ENCODE data around the gene ZNF490.
"Not testable (repeated sequence)": the region's sequence is repeated elsewhere in the genome, so short reads cannot be mapped to it uniquely, and the experiment has no call there.

Gene ZNF490

DNA sequence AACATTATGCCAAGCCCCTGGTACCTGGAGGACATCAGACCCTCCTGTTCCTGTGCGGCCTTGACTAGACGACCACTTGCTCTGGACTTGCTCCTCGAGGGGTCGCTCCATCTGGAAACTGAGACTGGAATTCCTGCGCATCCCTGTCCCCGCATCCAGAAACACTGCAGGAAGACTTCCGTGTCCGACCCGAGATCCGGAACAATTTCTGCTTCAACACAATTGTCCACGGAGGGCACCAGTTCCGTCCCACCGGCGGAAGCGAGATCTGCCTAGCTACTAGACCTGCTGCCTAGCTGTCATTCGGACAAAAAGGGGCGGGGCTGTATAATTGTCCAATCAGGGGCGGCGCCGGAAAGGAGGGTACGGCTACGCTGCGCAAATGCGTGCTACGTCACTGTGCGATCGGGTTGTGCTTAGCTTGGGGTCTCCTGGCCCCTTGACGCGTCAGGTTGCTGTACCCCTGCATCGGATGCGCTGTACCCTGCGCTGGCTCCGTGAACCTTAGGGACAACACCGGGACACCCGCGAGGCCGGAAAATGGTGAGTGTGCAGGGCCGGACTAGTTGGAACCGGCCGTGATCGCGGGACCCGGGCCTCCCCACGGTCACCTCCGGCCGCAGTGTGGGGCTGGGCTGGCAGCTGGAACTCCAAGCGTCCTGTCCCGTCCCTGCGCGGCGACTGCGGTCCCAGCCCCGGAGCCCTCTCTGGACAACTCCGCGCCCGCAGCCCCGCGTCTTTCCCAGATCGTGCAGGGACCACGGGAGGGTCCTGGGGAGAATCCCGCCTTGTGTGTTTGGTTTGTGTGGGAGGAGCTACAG is at the start of gene ZNF490, which contains the start of gene ZNF791:
Gene ZNF490 (minus strand): TSS at position 274 of the 821 bp plus-strand sequence. CDS start 133 bp downstream, at position 141.
Gene ZNF791 (plus strand): TSS at position 381 of the 821 bp plus-strand sequence. CDS start 160 bp downstream, at position 541.
- peak; percentile 87 to 91 for DNase-seq (ENCODE audit: low read depth in 2 of 2)

DNA sequence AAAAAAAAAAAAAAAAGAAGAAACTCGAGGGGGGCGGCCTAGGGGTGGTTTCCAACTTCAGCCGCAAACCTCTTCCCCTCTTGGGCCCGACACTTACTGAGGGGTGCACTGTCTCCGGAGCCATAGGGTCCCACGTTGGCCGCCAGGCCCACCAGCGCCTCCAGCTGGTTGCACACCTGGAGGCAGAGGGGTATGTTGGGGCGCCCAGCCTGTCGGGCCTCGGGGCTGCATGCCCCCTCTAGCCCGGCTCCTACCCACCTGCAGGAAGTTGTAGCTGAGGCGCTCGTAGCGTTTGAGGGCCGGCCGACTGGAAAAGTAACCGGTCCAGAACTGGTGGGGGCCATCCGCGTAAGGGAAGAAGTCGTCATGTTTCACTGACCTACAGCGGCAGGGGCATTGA is 47.4 kb upstream of the ZNF490 start:
- no peak for DNase-seq (ENCODE audit: low read depth in 2 of 2)

DNA sequence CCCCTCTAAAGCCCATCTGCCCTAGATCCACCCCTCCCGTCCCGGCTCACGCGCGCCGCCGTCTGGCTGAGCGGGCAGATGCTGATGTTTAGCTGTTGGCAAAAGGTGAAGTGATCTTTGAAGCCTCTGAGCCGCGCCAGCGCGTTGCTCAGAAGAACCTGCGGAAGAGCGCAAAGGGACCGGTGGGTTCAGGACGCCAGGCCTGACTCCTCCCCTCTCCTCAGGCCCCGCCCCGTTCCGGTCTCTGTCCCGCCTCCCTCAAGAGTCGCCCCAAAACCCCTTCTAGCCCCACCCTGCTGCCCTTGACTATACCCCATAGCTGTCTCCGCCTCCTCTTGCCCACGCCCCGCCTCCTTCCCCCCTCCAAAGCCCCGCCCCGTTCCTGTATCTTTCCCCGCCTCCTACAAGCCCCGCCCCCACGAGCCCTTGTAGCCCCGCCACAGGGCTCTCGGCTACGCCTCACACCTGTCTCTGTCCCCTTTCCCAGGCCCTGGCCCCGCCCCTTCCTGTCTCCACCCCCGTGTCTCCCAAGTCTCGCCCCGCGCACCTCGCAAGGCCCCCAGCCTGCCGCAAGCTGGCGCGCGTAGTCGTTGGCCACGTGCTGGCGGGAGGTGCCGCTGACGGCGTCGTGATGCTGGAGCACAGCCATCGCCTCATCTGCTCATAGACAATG is 46.4 kb upstream of the ZNF490 start:
- DNase-seq (ENCODE audit: low read depth in 2 of 2) = no peak

DNA sequence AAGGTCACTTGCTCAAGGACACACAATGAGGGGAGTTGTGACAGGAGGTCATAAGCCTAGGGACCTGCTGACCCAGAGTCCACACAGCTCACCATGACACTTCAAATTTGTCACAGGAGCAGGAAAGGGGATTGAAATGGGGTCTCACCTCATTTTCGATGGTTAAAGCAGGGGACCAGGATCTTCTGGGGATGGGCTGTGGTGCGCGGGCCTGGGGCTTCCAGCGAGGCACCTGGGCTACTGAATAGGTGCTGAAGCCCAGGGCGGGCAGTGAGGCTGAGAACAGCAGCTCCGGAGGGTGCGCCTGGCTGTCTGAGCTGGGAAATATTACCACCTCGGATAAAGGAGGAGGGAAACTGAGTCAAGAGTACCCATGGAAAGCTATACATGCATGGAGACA is 44.9 kb upstream of the ZNF490 start:
- DNase-seq (ENCODE audit: low read depth in 2 of 2) = no peak

DNA sequence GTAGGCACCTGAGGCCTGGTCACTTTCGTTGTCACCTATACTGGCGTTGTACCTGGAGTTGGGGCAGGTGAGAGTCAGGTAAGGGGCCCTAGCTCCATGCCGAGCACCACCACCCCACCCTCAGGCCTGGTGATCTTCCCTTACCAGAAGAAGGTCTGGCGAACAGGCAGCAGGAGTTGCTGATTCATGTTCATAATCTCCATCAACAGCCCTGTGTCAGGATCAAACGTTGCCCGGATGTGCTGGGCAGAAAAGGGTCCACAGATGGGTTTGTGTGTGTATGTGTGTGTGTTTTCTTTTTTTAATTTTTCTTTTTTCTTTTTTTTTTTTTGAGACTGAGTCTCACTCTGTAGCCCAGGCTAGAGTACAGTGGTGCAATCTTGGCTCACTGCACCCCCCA is 41.6 kb upstream of the ZNF490 start:
- DNase-seq (ENCODE audit: low read depth in 2 of 2) = no peak

DNA sequence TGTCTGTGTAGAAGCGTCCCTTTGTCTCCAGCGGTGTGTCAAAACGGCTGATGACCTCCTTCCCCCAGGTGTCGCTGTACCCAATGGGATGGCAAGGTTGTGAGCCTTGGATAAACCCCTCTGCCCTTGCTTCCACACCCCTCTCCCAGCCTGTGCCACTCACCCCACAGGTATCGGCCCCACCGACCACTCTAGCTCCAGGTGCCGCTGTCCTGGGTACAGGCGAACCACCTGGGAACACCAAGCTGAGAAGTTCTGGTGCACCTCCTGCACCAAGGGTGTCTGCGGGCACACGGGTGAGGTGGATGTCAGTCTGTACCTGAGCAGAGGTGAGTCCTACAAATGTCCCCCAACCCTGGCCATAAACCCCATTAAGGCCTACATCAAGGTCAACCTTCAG is 39.3 kb upstream of the ZNF490 start:
- no peak for DNase-seq (ENCODE audit: low read depth in 2 of 2)

DNA sequence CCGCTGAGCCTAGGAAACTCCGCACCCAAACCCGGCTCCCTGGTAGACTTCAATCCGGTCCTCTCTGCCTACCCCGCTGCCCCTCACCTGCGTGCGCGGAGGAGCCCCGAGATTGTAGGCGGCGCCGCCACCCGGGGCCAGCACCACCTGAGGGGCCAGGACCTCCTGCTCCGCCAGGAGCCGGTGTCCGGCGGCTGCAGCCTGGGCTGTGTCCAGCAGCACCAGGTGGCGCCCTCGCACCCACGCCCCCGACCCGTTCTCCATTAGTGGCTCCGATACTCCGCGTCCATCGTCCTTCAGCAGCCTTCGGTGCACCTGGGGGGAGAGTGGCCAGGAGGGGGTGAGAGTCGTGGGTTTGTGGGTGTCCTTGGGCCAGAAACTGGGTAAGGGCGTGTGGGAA is 37.5 kb upstream of the ZNF490 start:
- DNase-seq (ENCODE audit: low read depth in 2 of 2) = no peak

DNA sequence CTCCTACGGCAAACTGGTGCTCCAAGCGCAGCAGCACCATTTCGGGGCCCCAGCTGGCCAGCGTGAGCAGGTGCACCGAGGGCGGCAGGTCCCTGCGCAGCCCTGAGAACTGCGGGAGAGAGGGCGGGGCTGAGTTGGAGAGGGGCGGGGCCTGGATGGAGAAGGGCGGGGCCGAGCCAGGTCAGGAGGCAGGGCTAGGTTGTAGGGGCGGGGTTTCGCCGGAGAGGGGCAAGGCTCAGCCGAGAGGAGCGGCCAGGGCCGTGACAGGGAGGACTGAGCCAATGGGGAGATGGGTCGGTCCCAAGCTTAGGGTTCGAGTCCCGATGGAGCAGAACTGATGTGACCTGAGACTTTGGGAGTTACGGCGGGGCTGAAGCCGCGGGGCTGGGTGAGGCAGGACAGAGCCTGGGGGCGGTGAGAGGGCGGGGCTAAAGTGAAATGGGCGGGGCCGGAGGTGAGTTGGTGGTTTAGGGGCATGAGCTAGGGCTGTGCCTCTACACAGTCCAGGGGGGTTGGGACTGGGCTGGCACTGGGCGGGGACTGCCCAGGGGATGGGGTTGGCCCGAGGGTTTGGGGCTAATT is 37.0 kb upstream of the ZNF490 start:
- DNase-seq (ENCODE audit: low read depth in 2 of 2) = no peak

DNA sequence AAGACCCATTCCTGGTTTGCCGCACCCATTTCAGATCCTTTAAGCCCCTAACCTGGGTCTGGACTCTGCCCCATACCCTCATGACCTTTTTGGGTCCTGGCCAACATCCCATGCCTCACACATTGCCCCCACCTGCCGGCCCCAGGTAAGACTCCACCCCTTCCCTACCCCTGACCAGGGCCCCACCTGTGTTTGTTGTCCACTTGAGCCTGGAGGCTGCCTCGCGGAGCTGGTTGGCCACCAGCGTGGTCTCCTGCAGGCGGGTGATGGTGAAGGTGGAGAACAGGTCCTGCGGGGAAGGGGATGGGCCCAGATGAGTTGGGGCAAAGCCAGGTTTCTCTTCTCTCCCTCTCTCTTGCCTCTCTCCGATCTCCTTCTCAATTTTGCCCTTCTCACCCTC is 36.4 kb upstream of the ZNF490 start:
- DNase-seq (ENCODE audit: low read depth in 2 of 2) = no peak

DNA sequence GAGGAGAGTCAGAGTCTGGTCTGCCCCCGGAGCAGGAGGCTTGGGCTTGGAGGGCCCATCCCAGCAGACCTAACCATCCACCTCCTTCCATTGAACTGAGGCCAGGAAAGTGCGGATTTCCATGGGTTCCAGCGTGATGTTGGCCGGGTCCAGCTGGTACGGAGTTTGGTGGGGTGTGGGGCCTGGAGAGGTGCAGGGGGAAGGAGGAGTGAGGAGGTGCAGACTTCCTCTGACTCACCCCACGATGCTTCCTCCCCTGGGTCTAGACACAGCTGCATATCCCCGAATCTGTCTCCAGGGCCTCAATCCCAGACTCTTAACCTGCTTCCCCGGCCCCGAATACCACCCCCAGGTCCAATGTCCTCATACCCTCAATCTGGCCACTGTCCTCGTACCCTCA is 35.9 kb upstream of the ZNF490 start:
- DNase-seq (ENCODE audit: low read depth in 2 of 2) = no peak

DNA sequence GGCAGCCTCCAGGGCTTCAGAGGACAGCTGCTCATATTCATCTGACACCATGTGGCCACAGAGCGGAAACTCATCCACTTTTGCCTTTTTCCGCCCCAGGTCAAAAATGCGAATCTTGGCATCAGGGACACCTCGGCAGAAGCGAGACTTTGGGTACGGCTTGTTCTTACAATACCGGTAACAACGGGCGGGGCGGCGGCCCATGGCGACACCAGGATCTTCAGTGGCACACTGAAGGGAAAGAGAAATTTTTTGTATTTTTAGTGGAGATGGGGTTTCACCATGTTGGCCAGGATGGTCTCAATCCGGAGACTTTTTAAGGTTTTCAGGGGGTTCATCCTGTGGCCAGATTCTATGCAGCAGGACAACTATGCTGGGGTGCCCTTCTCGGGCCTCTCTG is 33.1 kb upstream of the ZNF490 start:
- not testable (repeated sequence) for DNase-seq (ENCODE audit: low read depth in 2 of 2)

DNA sequence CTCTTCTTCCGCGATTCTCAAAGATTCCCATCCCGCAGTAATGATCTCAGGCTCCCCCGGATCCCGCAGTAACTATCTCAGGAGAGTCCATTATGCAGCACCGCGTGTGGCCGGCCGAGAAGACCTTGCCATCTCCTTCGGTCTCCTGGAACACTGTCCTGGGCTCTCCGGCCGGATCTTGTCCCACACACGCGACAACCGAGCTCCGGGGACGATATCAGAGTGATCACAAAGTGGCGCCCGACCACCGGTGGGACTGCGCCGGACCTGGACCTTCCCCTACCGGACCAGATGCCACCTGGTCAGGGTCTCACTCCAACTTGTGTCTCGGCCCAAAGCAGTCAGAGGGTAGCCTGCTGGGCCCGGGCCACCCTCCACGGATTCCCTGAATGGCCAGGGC is 31.9 kb upstream of the ZNF490 start:
- no peak for DNase-seq (ENCODE audit: low read depth in 2 of 2)

DNA sequence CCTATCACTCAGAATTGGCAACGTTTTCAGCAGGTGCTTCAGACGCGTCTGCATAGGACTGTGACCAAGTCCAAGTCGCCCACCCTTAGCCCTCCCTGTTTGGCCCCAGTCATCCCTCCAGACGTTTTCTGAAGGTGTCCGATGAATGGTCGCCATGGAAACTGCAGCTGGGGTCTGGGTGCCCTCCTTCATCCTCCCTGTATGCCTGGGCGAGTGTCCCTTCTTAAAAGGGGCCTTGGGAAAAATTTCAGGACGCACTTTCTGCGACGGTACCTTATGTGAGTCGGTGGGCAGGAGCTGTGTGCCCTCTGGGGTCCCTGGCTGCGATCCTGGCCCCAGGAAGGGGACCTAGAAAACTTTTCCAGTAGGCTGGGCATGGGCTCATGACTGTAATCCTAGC is 30.8 kb upstream of the ZNF490 start:
- DNase-seq (ENCODE audit: low read depth in 2 of 2) = no peak

DNA sequence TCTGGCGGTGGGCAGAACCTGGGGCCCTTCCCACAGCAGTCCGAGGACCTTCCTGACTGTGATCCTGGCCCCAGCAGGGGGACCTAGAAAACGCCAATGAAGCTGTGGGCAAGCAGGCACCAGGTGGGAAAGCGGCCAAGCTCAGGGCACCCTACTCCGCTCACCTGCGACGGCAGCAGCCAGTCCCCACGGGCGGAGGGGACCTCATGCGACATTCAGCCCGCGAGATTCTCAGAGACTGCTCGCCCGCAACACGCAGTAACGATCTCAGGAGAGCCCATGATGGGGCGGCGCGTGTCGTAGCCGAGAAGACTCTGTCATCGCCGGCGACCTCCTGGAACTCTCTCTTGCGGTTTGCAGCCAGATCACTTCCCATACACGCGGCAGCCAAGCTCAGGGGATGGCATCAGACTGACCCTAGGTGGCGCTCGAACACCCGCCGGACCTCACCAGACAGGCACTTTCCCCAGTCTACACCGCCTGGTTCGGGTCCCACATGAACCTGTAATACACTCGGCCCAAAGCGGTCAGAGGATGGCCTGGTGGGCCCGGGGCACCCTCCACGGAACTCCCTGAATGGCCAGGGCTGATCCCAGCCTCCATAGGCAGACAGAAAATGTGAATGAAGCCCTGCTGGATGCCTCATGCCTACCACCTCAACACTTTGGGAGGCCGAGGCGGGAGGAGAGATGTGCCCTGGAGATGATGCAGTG is 29.4 kb upstream of the ZNF490 start:
- peak; percentile 67 to 72 for DNase-seq (ENCODE audit: low read depth in 2 of 2)

DNA sequence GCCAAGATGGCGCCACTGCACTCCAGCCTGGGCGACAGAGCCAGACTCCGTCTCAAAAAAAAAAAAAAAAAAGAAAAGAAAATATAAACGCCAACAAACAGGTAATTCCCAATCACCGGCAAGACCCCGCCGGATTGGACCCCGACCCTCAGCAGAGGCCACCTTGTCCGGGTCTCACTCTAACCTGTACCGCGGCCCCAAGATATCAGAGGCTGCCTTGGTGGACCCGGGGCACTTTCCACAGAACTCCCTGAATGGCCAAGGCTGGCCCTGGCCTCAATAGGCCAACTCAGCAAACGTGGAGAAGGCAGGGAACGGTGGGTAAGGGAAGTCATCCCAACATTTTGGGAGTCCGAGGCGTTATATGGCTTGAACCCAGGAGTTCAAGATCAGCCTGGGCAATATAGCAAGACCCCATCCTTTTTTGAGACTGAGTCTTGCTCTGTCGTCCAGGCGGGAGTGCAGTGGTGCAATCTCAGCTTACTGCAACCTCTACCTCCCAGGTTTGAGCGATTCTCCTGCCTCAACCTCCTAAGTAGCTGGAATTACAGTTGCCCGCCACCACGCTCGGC is 28.1 kb upstream of the ZNF490 start:
- DNase-seq (ENCODE audit: low read depth in 2 of 2) = no peak

DNA sequence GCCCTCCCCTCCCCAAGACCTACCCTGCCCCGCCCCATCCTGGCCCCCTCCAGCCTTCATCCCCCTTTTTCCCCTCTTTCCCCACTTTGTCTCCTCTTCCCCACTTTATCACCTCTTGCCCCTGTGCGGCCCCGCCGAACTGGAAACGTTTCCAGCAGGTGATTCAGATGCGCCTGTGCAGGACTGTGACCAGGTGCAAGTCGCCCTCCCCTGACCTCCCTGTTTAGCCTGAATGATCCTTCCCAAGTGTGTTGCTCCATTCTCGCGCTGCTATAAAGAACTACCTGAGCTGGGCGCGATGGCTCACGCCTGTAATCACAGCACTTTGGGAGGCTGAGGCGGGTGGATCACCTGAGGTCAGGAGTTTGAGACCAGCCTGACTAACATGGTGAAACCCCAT is 26.0 kb upstream of the ZNF490 start:
- no peak for DNase-seq (ENCODE audit: low read depth in 2 of 2)

DNA sequence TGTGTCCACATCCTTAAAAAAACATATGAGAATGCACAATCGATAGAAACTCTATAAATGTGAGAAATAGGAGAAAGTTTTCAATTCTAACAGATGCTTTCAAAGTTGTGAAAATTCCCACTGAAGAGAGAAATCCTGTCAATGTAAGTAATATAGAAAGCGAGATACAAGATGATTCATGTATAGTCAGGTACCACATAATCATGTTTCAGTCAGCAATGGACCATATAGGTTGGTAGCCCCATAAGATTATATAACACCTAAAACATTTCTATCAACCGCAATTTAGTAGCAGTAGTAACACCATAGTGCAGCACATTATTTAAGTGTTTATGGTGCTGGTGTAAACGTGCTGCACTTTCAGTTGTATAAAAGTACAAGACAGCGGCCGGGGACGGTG is 18.6 kb upstream of the ZNF490 start:
- no peak for DNase-seq (ENCODE audit: low read depth in 2 of 2)

DNA sequence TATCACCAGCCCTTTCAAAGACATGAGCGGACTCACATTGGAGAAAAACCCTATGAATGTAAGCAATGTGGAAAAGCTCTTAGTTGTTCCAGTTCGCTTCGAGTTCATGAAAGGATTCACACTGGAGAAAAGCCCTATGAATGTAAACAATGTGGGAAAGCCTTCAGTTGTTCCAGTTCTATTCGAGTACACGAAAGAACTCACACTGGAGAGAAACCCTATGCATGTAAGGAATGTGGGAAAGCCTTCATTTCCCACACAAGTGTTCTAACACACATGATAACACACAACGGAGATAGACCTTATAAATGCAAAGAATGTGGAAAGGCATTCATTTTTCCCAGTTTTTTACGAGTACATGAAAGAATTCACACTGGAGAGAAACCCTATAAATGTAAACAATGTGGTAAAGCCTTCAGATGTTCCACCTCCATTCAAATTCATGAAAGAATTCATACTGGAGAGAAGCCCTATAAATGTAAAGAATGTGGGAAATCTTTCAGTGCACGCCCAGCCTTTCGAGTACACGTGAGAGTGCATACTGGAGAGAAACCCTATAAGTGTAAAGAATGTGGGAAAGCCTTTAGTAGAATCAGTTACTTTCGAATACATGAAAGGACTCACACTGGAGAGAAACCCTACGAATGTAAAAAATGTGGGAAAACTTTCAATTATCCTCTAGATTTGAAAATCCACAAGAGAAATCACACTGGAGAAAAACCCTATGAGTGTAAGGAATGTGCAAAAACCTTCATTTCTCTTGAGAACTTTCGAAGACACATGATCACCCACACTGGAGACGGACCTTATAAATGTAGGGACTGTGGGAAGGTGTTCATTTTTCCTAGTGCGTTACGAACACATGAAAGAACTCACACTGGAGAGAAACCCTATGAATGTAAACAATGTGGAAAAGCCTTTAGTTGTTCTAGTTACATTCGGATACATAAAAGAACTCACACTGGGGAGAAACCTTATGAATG is 17.7 kb upstream of the ZNF490 start:
- no peak for DNase-seq (ENCODE audit: low read depth in 2 of 2)

DNA sequence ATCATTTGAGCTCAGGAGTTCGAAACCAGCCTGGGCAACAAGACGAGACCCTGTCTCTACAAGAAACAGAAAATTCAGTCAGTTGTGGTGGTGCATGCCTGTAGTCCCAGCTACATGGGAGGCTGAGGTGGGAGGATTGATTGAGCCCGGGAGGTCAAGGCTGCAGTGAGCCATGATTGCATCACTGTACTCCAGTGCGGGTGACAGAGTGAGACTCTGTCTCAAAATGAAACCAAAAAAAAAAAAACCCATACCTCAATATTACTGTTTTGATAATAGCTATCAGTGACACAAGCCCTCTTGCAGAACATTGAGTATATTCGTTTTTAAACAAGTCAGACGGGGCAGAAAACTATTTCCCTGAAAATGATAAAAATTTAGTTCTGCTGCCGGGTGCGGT is 16.3 kb upstream of the ZNF490 start:
- DNase-seq (ENCODE audit: low read depth in 2 of 2) = no peak

DNA sequence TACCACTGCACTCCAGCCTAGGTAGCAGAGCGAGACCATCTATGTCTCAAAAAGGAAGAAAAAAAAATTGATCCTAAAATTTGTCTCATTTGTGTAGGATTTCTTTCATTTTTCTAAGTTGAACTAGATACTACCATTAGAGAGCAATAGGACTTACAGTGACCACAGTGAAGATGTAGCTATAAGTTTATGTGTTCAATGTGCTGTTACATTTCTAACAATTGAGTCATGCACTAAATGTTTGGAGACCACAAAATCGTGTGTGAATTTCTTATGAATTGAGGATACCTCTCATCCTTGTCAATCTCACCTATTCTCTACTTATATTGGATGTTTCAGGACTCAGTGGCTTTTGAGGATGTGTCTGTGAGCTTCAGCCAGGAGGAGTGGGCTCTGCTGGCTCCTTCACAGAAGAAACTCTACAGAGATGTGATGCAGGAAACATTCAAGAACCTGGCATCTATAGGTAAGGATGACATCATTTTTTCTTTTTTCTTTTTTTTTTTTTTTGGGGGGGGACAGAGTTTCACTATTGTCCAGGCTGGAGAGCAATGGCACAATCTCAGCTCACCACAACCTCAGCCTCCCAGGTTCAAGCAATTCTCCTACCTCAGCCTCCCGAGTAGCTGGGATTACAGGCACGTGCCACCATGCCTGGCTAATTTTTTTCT is 12.9 kb upstream of the ZNF490 start:
- no peak for DNase-seq (ENCODE audit: low read depth in 2 of 2)
